ENCODE measurements around the gene USP25. TPM values are rescaled to one million over a fixed set of nuclear protein-coding genes. Genes with fewer than 3 reads are reported as not detected.

The USP25 gene
- total RNA-seq, 1 experiment from 2014 or later = 42.0 TPM

DNA sequence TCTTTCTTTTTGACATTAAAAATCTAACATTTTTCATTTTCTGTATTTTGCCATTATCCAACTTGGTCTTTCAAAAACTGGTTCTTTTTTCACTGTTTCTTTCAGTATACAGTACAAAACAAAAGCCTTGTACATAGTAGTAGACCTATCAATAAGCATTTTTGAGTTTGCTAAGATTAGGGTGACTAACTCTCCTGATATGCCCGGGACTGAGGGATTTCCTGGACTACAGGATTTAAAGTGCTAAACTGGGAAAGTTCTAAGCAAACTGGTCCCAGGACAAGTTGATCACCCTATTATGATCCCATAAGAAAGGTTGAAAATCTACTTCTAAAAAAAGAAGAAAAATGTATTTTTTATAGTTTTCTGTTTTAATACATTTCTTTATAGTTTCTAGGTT lies 120.9 kb downstream of the USP25 start:
- DNase-seq (ENCODE audit: low spot score) (no peak), ATAC-seq (no peak)
- no peak overlapping the region for H3K27ac Mint-ChIP-seq

GRCh38 chr21:15852146-15852545 lies 122.4 kb downstream of the USP25 start:
- DNase-seq (ENCODE audit: low spot score) = no peak
- ChIA-PET POLR2A (no interaction called here), CTCF (no interaction called here)
- no peaks in the 10 kb centered on the region for H3K9me3 Mint-ChIP-seq
- no peak overlapping the region for H3K27ac Mint-ChIP-seq
- H3K4me3 Mint-ChIP-seq = no peak overlapping the region
- H3K36me3 Mint-ChIP-seq = peaks cover 10% of the 10 kb centered on the region
- H3K4me1 Mint-ChIP-seq = no peaks in the 10 kb centered on the region
- no peaks in the 10 kb centered on the region for H3K27me3 Mint-ChIP-seq (ENCODE audit: low read depth)
- no peak for ATAC-seq
- TF ChIP-seq ZNF317 (CRISPR knock-in tag; IDR thresholded peaks at IDR 0.05; ENCODE audit: borderline replicate concordance, low read depth) (no peak), TCF7 (CRISPR knock-in tag; IDR thresholded peaks at IDR 0.05; ENCODE audit: low read depth) (no peak), ZNF671 (CRISPR knock-in tag; IDR thresholded peaks at IDR 0.05) (no peak), NR2C2 (CRISPR knock-in tag; IDR thresholded peaks at IDR 0.05) (no peak), TEAD4 (CRISPR knock-in tag; IDR thresholded peaks at IDR 0.05) (no peak), JAZF1 (CRISPR knock-in tag; IDR thresholded peaks at IDR 0.05) (no peak), ZNF416 (CRISPR knock-in tag; IDR thresholded peaks at IDR 0.05) (no peak), GTF2I (CRISPR knock-in tag; conservative IDR thresholded peaks at IDR 0.05) (no peak)
- TF ChIP-seq, protein P1, sequence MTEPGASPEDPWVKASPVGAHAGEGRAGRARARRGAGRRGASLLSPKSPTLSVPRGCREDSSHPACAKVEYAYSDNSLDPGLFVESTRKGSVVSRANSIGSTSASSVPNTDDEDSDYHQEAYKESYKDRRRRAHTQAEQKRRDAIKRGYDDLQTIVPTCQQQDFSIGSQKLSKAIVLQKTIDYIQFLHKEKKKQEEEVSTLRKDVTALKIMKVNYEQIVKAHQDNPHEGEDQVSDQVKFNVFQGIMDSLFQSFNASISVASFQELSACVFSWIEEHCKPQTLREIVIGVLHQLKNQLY (CRISPR knock-in tag; IDR thresholded peaks at IDR 0.05) = no peak
- TF ChIP-seq, protein P2, sequence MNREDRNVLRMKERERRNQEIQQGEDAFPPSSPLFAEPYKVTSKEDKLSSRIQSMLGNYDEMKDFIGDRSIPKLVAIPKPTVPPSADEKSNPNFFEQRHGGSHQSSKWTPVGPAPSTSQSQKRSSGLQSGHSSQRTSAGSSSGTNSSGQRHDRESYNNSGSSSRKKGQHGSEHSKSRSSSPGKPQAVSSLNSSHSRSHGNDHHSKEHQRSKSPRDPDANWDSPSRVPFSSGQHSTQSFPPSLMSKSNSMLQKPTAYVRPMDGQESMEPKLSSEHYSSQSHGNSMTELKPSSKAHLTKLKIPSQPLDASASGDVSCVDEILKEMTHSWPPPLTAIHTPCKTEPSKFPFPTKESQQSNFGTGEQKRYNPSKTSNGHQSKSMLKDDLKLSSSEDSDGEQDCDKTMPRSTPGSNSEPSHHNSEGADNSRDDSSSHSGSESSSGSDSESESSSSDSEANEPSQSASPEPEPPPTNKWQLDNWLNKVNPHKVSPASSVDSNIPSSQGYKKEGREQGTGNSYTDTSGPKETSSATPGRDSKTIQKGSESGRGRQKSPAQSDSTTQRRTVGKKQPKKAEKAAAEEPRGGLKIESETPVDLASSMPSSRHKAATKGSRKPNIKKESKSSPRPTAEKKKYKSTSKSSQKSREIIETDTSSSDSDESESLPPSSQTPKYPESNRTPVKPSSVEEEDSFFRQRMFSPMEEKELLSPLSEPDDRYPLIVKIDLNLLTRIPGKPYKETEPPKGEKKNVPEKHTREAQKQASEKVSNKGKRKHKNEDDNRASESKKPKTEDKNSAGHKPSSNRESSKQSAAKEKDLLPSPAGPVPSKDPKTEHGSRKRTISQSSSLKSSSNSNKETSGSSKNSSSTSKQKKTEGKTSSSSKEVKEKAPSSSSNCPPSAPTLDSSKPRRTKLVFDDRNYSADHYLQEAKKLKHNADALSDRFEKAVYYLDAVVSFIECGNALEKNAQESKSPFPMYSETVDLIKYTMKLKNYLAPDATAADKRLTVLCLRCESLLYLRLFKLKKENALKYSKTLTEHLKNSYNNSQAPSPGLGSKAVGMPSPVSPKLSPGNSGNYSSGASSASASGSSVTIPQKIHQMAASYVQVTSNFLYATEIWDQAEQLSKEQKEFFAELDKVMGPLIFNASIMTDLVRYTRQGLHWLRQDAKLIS (CRISPR knock-in tag; IDR thresholded peaks at IDR 0.05; ENCODE audit: borderline replicate concordance) = no peak
- TF ChIP-seq, protein P3, sequence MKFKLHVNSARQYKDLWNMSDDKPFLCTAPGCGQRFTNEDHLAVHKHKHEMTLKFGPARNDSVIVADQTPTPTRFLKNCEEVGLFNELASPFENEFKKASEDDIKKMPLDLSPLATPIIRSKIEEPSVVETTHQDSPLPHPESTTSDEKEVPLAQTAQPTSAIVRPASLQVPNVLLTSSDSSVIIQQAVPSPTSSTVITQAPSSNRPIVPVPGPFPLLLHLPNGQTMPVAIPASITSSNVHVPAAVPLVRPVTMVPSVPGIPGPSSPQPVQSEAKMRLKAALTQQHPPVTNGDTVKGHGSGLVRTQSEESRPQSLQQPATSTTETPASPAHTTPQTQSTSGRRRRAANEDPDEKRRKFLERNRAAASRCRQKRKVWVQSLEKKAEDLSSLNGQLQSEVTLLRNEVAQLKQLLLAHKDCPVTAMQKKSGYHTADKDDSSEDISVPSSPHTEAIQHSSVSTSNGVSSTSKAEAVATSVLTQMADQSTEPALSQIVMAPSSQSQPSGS (CRISPR knock-in tag; IDR thresholded peaks at IDR 0.05; ENCODE audit: borderline replicate concordance, low read depth) = no peak

More for the DNA sequence above, 120.9 kb downstream of the USP25 start:
- TF ChIP-seq PRRX2 (CRISPR knock-in tag; IDR thresholded peaks at IDR 0.05) = no peak
- no peak for TF ChIP-seq ZNF425 (CRISPR knock-in tag; conservative IDR thresholded peaks at IDR 0.05)
- TF ChIP-seq ATF3 (CRISPR knock-in tag; conservative IDR thresholded peaks at IDR 0.05) = no peak
- no peak for TF ChIP-seq NFYB (CRISPR knock-in tag; conservative IDR thresholded peaks at IDR 0.05; ENCODE audit: low read depth)
- no peak for TF ChIP-seq MYBL2 (CRISPR knock-in tag; IDR thresholded peaks at IDR 0.05)
- no peak for TF ChIP-seq CREB1 (CRISPR knock-in tag; IDR thresholded peaks at IDR 0.05)
- TF ChIP-seq, protein P2 (CRISPR knock-in tag; IDR thresholded peaks at IDR 0.05; ENCODE audit: borderline replicate concordance) = no peak
- no peak for TF ChIP-seq ZNF232 (CRISPR knock-in tag; IDR thresholded peaks at IDR 0.05)
- no peak for TF ChIP-seq CBFB (CRISPR knock-in tag; IDR thresholded peaks at IDR 0.05; ENCODE audit: low read depth)
- no peak for TF ChIP-seq USF1 (CRISPR knock-in tag; IDR thresholded peaks at IDR 0.05)
- TF ChIP-seq ZNF263 (CRISPR knock-in tag; IDR thresholded peaks at IDR 0.05; ENCODE audit: low read depth) = no peak
- H3K27me3 Mint-ChIP-seq (ENCODE audit: low read depth) = no peaks in the 10 kb centered on the region
- CTCF ChIA-PET = no interaction called here
- H3K4me3 Mint-ChIP-seq = no peak overlapping the region
- H3K36me3 Mint-ChIP-seq = peaks cover 6% of the 10 kb centered on the region
- no peaks in the 10 kb centered on the region for H3K4me1 Mint-ChIP-seq
- H3K9me3 Mint-ChIP-seq = no peaks in the 10 kb centered on the region
- POLR2A ChIA-PET = interaction anchor here (0.7 kb wide), 1 partner anchor 1532 kb away, joined by 4 read pairs; no protein-coding TSS in a partner anchor
